ENCODE data around the gene RBMS1.

Gene RBMS1

DNA sequence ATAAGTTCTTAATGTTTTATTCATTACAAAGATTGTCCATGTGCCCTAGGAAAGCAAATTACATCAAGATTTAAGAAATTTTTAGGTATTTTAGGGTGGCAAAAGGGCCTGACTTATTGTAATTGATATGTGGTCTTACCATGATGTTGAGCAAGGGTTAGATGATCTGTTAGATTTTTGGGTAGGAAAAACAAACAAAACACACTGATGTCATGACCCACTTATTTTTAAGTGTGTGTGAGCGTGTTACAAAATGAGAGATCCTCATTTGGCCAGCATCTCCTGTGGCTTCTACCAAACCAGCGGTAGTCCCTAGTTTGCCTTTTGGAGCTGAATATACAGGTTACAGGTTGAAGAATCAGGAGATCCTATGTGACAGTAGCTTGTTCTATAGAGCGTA, 203.8 kb downstream of the RBMS1 start:
- Histone ChIP-seq H3K79me2 (ENCODE audit: control insufficient read depth, low read length) (no peaks in the 10 kb centered on the region), H4K20me1 (ENCODE audit: control insufficient read depth, insufficient read depth, low read depth, low read length) (no peaks in the 10 kb centered on the region), H3K36me3 (ENCODE audit: control insufficient read depth, low read length) (no peaks in the 10 kb centered on the region), H3F3A (ENCODE audit: control insufficient read depth, insufficient read depth) (no peaks in the 10 kb centered on the region), H3K4me1 (ENCODE audit: control insufficient read depth, low read length) (no peaks in the 10 kb centered on the region), H3K4me3 (ENCODE audit: low read length) (no peak overlapping the region), H3K27ac (ENCODE audit: low read depth, low read length) (no peak overlapping the region), H3K27me3 (ENCODE audit: control insufficient read depth, low read length) (no peaks in the 10 kb centered on the region), H3K9me3 (ENCODE audit: control insufficient read depth, insufficient read depth, low read length) (no peaks in the 10 kb centered on the region), H3K4me2 (ENCODE audit: low read length) (no peak overlapping the region), H3K9me2 (replicated peaks; ENCODE audit: control insufficient read depth, low read length) (no peaks in the 10 kb centered on the region)
- no peak for TF ChIP-seq EZH2phosphoT487 (IDR thresholded peaks at IDR 0.05; ENCODE audit: borderline replicate concordance, low read length)
- TF ChIP-seq, protein P1, sequence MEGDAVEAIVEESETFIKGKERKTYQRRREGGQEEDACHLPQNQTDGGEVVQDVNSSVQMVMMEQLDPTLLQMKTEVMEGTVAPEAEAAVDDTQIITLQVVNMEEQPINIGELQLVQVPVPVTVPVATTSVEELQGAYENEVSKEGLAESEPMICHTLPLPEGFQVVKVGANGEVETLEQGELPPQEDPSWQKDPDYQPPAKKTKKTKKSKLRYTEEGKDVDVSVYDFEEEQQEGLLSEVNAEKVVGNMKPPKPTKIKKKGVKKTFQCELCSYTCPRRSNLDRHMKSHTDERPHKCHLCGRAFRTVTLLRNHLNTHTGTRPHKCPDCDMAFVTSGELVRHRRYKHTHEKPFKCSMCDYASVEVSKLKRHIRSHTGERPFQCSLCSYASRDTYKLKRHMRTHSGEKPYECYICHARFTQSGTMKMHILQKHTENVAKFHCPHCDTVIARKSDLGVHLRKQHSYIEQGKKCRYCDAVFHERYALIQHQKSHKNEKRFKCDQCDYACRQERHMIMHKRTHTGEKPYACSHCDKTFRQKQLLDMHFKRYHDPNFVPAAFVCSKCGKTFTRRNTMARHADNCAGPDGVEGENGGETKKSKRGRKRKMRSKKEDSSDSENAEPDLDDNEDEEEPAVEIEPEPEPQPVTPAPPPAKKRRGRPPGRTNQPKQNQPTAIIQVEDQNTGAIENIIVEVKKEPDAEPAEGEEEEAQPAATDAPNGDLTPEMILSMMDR (IDR thresholded peaks at IDR 0.05; ENCODE audit: low read depth, low read length, poor library complexity, severe bottlenecking): no peak

DNA sequence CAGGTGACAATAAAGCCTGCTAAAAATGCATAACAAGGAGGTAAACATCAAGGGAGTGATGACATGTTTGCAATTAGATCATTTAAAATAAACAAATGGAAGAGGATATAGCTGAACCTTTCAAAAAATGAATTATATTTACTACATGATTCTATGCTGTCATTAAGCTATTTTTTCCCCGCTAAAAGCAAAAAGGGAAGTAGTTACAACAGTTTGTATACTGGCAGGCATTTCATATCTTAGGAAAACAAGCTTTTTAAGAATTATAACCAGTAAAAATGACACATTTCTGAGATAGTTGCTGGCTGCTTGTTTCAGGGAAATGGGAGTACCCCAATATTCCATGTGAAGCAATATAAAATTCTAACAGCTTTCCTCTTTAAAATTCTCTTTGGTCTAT, 204.5 kb downstream of the RBMS1 start:
- H3K27ac ChIP-seq (ENCODE audit: low read depth, low read length): no peak overlapping the region
- no peaks in the 10 kb centered on the region for H3K9me2 ChIP-seq (replicated peaks; ENCODE audit: control insufficient read depth, low read length)
- no peaks in the 10 kb centered on the region for H3K4me1 ChIP-seq (ENCODE audit: control insufficient read depth, low read length)
- H3K79me2 ChIP-seq (ENCODE audit: control insufficient read depth, low read length): no peaks in the 10 kb centered on the region
- H3K9me3 ChIP-seq (ENCODE audit: control insufficient read depth, insufficient read depth, low read length): no peaks in the 10 kb centered on the region
- H4K20me1 ChIP-seq (ENCODE audit: control insufficient read depth, insufficient read depth, low read depth, low read length): no peaks in the 10 kb centered on the region
- no peaks in the 10 kb centered on the region for H3K36me3 ChIP-seq (ENCODE audit: control insufficient read depth, low read length)
- H3K4me3 ChIP-seq (ENCODE audit: low read length): no peak overlapping the region
- H3F3A ChIP-seq (ENCODE audit: control insufficient read depth, insufficient read depth): no peaks in the 10 kb centered on the region
- TF ChIP-seq EZH2phosphoT487 (IDR thresholded peaks at IDR 0.05; ENCODE audit: borderline replicate concordance, low read length): no peak
- TF ChIP-seq, protein P1 (IDR thresholded peaks at IDR 0.05; ENCODE audit: low read depth, low read length, poor library complexity, severe bottlenecking): no peak
- no peaks in the 10 kb centered on the region for H3K27me3 ChIP-seq (ENCODE audit: control insufficient read depth, low read length)
- H3K4me2 ChIP-seq (ENCODE audit: low read length): no peak overlapping the region

GRCh38 chr2:160288324-160288723, 205.3 kb downstream of the RBMS1 start:
- no peak for TF ChIP-seq EZH2phosphoT487 (IDR thresholded peaks at IDR 0.05; ENCODE audit: borderline replicate concordance, low read length)
- TF ChIP-seq, protein P1 (IDR thresholded peaks at IDR 0.05; ENCODE audit: low read depth, low read length, poor library complexity, severe bottlenecking): no peak
- no peaks in the 10 kb centered on the region for H3K9me3 ChIP-seq (ENCODE audit: control insufficient read depth, insufficient read depth, low read length)
- no peak overlapping the region for H3K4me2 ChIP-seq (ENCODE audit: low read length)

DNA sequence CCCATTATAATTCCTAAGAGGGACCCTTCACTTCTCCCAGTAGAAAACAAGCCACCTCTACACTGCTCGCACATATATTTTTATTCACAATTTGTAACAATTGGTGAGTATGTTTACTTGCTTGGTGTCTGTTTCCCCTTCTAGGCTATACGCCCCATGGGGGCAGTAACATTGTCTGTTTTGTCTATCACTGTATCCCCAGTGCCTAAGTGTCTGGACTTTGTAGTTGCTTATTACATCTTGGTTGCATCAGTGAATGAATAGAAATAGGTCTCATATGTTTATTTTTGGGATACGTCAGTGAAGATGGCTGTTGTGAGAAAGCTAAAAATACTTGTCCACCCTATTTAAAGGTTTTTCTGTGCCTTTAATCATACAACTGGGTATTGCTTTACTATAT, 206.1 kb downstream of the RBMS1 start:
- Histone ChIP-seq H3K4me1 (ENCODE audit: control insufficient read depth, low read length) (no peaks in the 10 kb centered on the region), H3K9me2 (replicated peaks; ENCODE audit: control insufficient read depth, low read length) (no peaks in the 10 kb centered on the region), H3K27me3 (ENCODE audit: control insufficient read depth, low read length) (no peaks in the 10 kb centered on the region), H3F3A (ENCODE audit: control insufficient read depth, insufficient read depth) (no peaks in the 10 kb centered on the region), H3K79me2 (ENCODE audit: control insufficient read depth, low read length) (no peaks in the 10 kb centered on the region), H3K4me2 (ENCODE audit: low read length) (no peak overlapping the region), H4K20me1 (ENCODE audit: control insufficient read depth, insufficient read depth, low read depth, low read length) (no peaks in the 10 kb centered on the region), H3K4me3 (ENCODE audit: low read length) (no peak overlapping the region), H3K9me3 (ENCODE audit: control insufficient read depth, insufficient read depth, low read length) (no peaks in the 10 kb centered on the region), H3K27ac (ENCODE audit: low read depth, low read length) (no peak overlapping the region), H3K36me3 (ENCODE audit: control insufficient read depth, low read length) (no peaks in the 10 kb centered on the region)
- TF ChIP-seq, protein P1 (IDR thresholded peaks at IDR 0.05; ENCODE audit: low read depth, low read length, poor library complexity, severe bottlenecking): no peak
- no peak for TF ChIP-seq EZH2phosphoT487 (IDR thresholded peaks at IDR 0.05; ENCODE audit: borderline replicate concordance, low read length)

More at GRCh38 chr2:160288324-160288723, 205.3 kb downstream of the RBMS1 start:
- Histone ChIP-seq H3K4me3 (ENCODE audit: low read length) (no peak overlapping the region), H3K36me3 (ENCODE audit: control insufficient read depth, low read length) (no peaks in the 10 kb centered on the region), H3K27ac (ENCODE audit: low read depth, low read length) (no peak overlapping the region), H3K79me2 (ENCODE audit: control insufficient read depth, low read length) (no peaks in the 10 kb centered on the region), H3K27me3 (ENCODE audit: control insufficient read depth, low read length) (no peaks in the 10 kb centered on the region), H4K20me1 (ENCODE audit: control insufficient read depth, insufficient read depth, low read depth, low read length) (no peaks in the 10 kb centered on the region), H3K9me2 (replicated peaks; ENCODE audit: control insufficient read depth, low read length) (no peaks in the 10 kb centered on the region), H3K4me1 (ENCODE audit: control insufficient read depth, low read length) (no peaks in the 10 kb centered on the region), H3F3A (ENCODE audit: control insufficient read depth, insufficient read depth) (no peaks in the 10 kb centered on the region)

All from DOHH2 (cell line).